ENCODE measurements around the gene ZBTB16. TPM values are rescaled to one million over a fixed set of nuclear protein-coding genes. Genes with fewer than 3 reads are reported as not detected.
A peak's percentile ranks its signal among the peaks of the same experiment; 100 is the strongest.

Gene ZBTB16
- total RNA-seq, 1 donor from 2014 or later: 64.5 TPM

DNA sequence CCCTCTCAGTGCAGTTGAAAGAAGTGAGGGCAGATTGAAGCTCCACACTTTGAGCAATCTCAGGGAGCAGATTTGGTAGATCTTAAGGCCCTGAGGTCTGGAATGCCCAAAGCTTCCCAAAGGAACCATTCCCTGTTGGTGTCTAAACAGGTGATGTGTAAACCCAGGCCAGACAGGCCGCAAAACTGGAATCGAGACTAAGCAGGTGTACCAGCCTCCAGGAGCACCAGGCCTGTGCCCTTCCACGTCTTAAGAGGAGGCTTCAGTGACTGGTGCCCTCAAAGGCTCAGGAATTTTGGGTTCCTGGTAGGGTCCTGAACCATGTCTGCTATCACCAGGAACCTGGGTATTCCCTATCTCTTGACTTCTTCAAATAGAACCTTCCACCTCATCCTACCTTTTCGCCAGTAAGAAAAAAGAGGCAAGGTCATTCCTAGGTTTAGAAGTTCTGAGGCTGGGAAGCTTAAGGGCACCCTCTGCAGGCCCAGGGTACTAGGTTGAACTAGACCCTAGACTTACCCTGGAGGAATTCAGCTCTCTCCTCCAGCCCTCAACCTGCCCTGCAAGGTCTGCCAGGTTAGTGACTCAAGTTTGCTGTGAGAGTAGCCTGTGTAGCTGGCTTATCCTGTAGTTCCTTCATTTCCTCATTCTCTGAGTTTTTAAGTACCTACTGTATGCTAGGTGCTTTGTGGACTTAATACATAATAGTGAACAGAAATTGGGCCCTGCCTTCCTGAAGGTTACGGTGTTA, 136.6 kb downstream of the ZBTB16 start:
- peak overlapping the region; percentile 95 for H3K27ac ChIP-seq (replicated peaks)
- no peak for DNase-seq
- peaks cover 7% of the 10 kb centered on the region for H3K9me3 ChIP-seq (replicated peaks)
- no peak for TF ChIP-seq CTCF (IDR thresholded peaks at IDR 0.05; ENCODE audit: borderline replicate concordance)
- no peak overlapping the region for H3K4me3 ChIP-seq
- H3K4me1 ChIP-seq: peaks cover 94% of the 10 kb centered on the region
- H3K27me3 ChIP-seq (ENCODE audit: low read depth): no peaks in the 10 kb centered on the region
- intact Hi-C loops (cut with micrococcal nuclease): no loop called here
- peaks cover 19% of the 10 kb centered on the region for H3K36me3 ChIP-seq

GRCh38 chr11:114196997-114197703, 137.6 kb downstream of the ZBTB16 start:
- H3K4me1 ChIP-seq: peaks cover 100% of the 10 kb centered on the region
- DNase-seq: no peak
- peak overlapping the region; percentile 27 for H3K4me3 ChIP-seq
- no peaks in the 10 kb centered on the region for H3K27me3 ChIP-seq (ENCODE audit: low read depth)
- H3K9me3 ChIP-seq (replicated peaks): no peaks in the 10 kb centered on the region
- H3K27ac ChIP-seq (replicated peaks): peak overlapping the region; percentile 95
- peaks cover 9% of the 10 kb centered on the region for H3K36me3 ChIP-seq
- intact Hi-C loops (cut with micrococcal nuclease): no loop called here
- no peak for TF ChIP-seq CTCF (IDR thresholded peaks at IDR 0.05; ENCODE audit: borderline replicate concordance)

DNA sequence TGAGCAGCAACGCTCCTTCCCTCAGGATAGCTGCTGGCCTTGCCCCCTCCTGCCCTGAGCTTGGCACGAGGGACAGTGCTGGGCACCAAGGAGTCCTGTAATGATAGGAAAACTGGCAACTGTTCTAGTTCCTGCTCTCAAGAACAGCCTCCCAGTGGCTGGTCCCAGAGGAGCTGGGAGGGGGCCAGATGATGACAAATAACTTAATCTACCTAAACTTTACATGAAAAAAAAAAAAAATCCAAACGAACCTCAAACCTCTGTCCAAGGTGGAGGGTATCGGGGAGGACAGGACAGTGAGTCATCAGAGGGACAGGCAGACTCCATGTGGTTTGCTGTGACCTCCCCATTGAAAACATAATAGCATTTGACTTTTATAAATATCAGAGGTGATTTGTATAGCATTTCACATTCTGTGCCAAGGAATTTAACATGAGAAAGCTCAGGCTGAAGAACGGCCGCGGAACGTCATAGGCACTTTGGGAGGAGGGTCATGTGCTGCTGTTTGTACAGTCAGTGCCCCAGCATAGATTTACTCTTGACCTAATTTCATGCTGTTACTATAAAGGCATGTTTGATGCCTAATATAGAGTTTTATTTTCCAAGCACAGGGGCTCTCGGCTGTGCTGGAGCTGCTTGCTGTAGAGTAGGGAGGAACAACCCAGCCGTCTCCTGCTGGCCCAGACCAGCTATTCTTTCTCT, 138.4 kb downstream of the ZBTB16 start:
- peak; percentile 81 for DNase-seq
- no peaks in the 10 kb centered on the region for H3K27me3 ChIP-seq (ENCODE audit: low read depth)
- H3K4me3 ChIP-seq: peak overlapping the region; percentile 33
- peaks cover 100% of the 10 kb centered on the region for H3K4me1 ChIP-seq
- H3K27ac ChIP-seq (replicated peaks): peak overlapping the region; percentile 95
- peaks cover 3% of the 10 kb centered on the region for H3K36me3 ChIP-seq
- intact Hi-C loops (cut with micrococcal nuclease): no loop called here
- TF ChIP-seq CTCF (IDR thresholded peaks at IDR 0.05; ENCODE audit: borderline replicate concordance): peak; percentile 26
- H3K9me3 ChIP-seq (replicated peaks): no peaks in the 10 kb centered on the region

DNA sequence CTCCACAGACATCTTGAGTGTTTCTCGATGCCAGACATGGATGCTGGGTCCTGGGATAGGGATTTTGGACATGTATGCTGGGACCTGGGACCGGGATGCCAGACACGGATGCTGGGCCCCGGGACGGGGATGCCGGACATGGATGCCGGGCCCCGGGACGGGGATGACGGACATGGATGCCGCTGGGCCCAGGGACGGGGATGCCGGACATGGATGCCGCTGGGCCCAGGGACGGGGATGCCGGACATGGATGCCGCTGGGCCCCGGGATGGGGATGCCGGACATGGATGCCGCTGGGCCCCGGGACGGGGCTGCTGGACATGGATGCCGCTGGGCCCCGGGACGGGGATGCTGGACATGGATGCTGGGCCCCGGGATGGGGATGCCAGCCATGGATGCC, 139.5 kb downstream of the ZBTB16 start:
- Histone ChIP-seq H3K4me1 (peaks cover 100% of the 10 kb centered on the region), H3K4me3 (peak overlapping the region; percentile 33), H3K27me3 (ENCODE audit: low read depth) (no peaks in the 10 kb centered on the region), H3K27ac (replicated peaks) (peak overlapping the region; percentile 95), H3K9me3 (replicated peaks) (no peaks in the 10 kb centered on the region), H3K36me3 (peaks cover 9% of the 10 kb centered on the region)
- DNase-seq: no peak
- intact Hi-C loops (cut with micrococcal nuclease): no loop called here
- no peak for TF ChIP-seq CTCF (IDR thresholded peaks at IDR 0.05; ENCODE audit: borderline replicate concordance)

GRCh38 chr11:114200351-114201133, 141.0 kb downstream of the ZBTB16 start:
- H3K4me1 ChIP-seq: peaks cover 98% of the 10 kb centered on the region
- H3K27ac ChIP-seq (replicated peaks): peak overlapping the region; percentile 95
- H3K4me3 ChIP-seq: no peak overlapping the region
- H3K36me3 ChIP-seq: peaks cover 18% of the 10 kb centered on the region
- H3K9me3 ChIP-seq (replicated peaks): no peaks in the 10 kb centered on the region
- intact Hi-C loops (cut with micrococcal nuclease): no loop called here
- no peaks in the 10 kb centered on the region for H3K27me3 ChIP-seq (ENCODE audit: low read depth)
- no peak for TF ChIP-seq CTCF (IDR thresholded peaks at IDR 0.05; ENCODE audit: borderline replicate concordance)
- no peak for DNase-seq
